ENCODE results near the gene GMPS.
"Not testable (repeated sequence)": the region's sequence is repeated elsewhere in the genome, so short reads cannot be mapped to it uniquely, and the experiment has no call there.

Gene GMPS

GRCh38 chr3:155957412-155957880 is 87.0 kb downstream of the GMPS start:
- H3K27me3 ChIP-seq (ENCODE audit: control insufficient read depth, insufficient read depth, low read length), result no peaks in the 10 kb centered on the region
- no peaks in the 10 kb centered on the region for H3K36me3 ChIP-seq (ENCODE audit: control insufficient read depth, insufficient read depth, low read length)
- no peaks in the 10 kb centered on the region for H3K4me1 ChIP-seq (ENCODE audit: control insufficient read depth, insufficient read depth, low read length)
- no peak overlapping the region for H3K4me3 ChIP-seq (ENCODE audit: low read length)
- H3K27ac ChIP-seq (ENCODE audit: low read depth, low read length), result no peak overlapping the region
- H3K9ac ChIP-seq (ENCODE audit: low read length), result no peak overlapping the region

DNA sequence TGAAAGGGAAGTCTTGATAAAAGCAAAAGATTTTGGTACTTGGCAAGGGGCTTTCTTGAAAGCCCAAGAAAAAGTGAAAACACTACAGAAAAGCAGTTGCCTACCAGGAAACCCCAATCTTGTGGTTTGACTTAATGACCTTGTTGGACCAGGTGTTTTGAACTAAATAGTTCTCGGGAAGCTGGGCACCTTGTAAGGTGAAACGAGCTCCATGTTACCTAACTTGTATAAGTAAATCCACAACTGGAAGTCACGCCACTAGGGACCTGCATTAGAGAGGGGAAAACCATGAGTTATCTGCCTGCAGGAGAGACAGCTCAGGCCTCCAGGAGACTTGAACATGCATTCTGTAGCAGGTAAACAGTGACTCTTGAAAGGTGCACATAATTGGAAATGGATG is 88.2 kb downstream of the GMPS start:
- no peak overlapping the region for H3K9ac ChIP-seq (ENCODE audit: low read length)
- H3K27me3 ChIP-seq (ENCODE audit: control insufficient read depth, insufficient read depth, low read length), result no peaks in the 10 kb centered on the region
- no peaks in the 10 kb centered on the region for H3K4me1 ChIP-seq (ENCODE audit: control insufficient read depth, insufficient read depth, low read length)
- H3K27ac ChIP-seq (ENCODE audit: low read depth, low read length), result no peak overlapping the region
- no peaks in the 10 kb centered on the region for H3K36me3 ChIP-seq (ENCODE audit: control insufficient read depth, insufficient read depth, low read length)
- no peak overlapping the region for H3K4me3 ChIP-seq (ENCODE audit: low read length)

GRCh38 chr3:155960060-155960459 is 89.6 kb downstream of the GMPS start:
- H3K4me3 ChIP-seq (ENCODE audit: low read length), result no peak overlapping the region
- H3K27ac ChIP-seq (ENCODE audit: low read depth, low read length), result no peak overlapping the region
- H3K36me3 ChIP-seq (ENCODE audit: control insufficient read depth, insufficient read depth, low read length), result no peaks in the 10 kb centered on the region

DNA sequence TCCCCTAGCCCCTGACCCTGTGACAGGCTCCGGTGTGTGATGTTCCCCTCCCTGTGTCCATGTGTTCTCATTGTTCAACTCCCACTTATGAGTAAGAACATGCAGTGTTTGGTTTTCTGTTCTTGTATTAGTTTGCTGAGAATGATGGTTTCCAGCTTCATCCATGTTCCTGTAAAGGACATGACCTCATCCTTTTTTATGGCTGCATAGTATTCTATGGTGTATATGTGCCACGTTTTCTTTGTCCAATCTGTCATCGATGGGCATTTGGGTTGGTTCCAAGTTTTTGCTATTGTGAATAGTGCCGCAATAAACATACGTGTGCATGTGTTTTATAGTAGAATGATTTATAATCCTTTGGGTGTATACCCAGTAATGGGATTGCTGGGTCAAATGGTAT is 90.6 kb downstream of the GMPS start:
- not testable (repeated sequence) for H3K27ac ChIP-seq (ENCODE audit: low read depth, low read length); H3K4me3 ChIP-seq (ENCODE audit: low read length); H3K4me1 ChIP-seq (ENCODE audit: control insufficient read depth, insufficient read depth, low read length); H3K27me3 ChIP-seq (ENCODE audit: control insufficient read depth, insufficient read depth, low read length); H3K9ac ChIP-seq (ENCODE audit: low read length); H3K36me3 ChIP-seq (ENCODE audit: control insufficient read depth, insufficient read depth, low read length)

More at GRCh38 chr3:155960060-155960459, 89.6 kb downstream of the GMPS start:
- H3K4me1 ChIP-seq (ENCODE audit: control insufficient read depth, insufficient read depth, low read length), result no peaks in the 10 kb centered on the region
- no peak overlapping the region for H3K9ac ChIP-seq (ENCODE audit: low read length)
- no peaks in the 10 kb centered on the region for H3K27me3 ChIP-seq (ENCODE audit: control insufficient read depth, insufficient read depth, low read length)

- Histone ChIP-seq H3K27me3 (ENCODE audit: control insufficient read depth, insufficient read depth, low read length) (no peaks in the 10 kb centered on the region), H3K9ac (ENCODE audit: low read length) (no peak overlapping the region), H3K4me3 (ENCODE audit: low read length) (no peak overlapping the region), H3K27ac (ENCODE audit: low read depth, low read length) (no peak overlapping the region), H3K36me3 (ENCODE audit: control insufficient read depth, insufficient read depth, low read length) (no peaks in the 10 kb centered on the region), H3K4me1 (ENCODE audit: control insufficient read depth, insufficient read depth, low read length) (no peaks in the 10 kb centered on the region)
These were observed 93.1 kb downstream of the GMPS start for GRCh38 chr3:155963570-155963969.

- Histone ChIP-seq H3K4me3 (ENCODE audit: low read length) (no peak overlapping the region), H3K4me1 (ENCODE audit: control insufficient read depth, insufficient read depth, low read length) (no peaks in the 10 kb centered on the region), H3K9ac (ENCODE audit: low read length) (no peak overlapping the region), H3K27me3 (ENCODE audit: control insufficient read depth, insufficient read depth, low read length) (no peaks in the 10 kb centered on the region), H3K36me3 (ENCODE audit: control insufficient read depth, insufficient read depth, low read length) (no peaks in the 10 kb centered on the region), H3K27ac (ENCODE audit: low read depth, low read length) (no peak overlapping the region)
These were observed 99.9 kb downstream of the GMPS start for GRCh38 chr3:155970398-155970797.

DNA sequence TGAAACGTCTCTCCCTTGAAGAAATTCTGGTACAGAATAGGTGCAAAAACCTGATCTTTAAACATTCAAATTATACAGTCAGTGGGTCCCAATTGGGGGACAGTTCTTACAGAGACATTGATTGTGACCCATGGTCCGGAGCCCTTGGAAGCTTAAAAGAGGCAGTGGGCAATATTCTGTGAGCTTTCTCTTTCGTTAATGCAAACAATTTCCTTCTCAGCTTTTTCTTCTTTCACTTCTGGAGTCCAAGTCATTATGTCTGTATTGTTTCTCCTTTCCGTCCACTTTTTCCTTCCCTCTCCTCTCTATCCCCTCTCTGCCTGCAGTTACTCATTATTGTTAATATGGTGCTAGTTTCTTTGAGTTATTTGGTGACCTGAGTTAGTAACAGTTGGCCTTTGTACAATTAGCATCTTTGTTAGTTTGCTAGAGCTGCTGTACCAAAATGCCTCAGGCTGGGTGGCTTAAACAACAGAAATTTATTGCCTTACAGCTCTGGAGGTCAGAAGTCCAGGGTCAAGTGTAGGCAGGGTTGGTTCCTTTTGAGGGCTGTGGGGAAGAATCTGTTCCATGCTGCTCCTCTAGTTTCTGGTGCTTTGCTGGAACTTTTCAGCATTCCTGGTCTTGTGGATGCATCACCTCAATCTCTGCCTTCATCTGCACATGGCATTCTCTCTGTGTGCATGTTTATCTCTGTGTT is 102.6 kb downstream of the GMPS start:
- no peaks in the 10 kb centered on the region for H3K27me3 ChIP-seq (ENCODE audit: control insufficient read depth, insufficient read depth, low read length)
- no peak overlapping the region for H3K4me3 ChIP-seq (ENCODE audit: low read length)
- no peak overlapping the region for H3K27ac ChIP-seq (ENCODE audit: low read depth, low read length)
- H3K36me3 ChIP-seq (ENCODE audit: control insufficient read depth, insufficient read depth, low read length), result no peaks in the 10 kb centered on the region
- H3K9ac ChIP-seq (ENCODE audit: low read length), result no peak overlapping the region
- no peaks in the 10 kb centered on the region for H3K4me1 ChIP-seq (ENCODE audit: control insufficient read depth, insufficient read depth, low read length)

DNA sequence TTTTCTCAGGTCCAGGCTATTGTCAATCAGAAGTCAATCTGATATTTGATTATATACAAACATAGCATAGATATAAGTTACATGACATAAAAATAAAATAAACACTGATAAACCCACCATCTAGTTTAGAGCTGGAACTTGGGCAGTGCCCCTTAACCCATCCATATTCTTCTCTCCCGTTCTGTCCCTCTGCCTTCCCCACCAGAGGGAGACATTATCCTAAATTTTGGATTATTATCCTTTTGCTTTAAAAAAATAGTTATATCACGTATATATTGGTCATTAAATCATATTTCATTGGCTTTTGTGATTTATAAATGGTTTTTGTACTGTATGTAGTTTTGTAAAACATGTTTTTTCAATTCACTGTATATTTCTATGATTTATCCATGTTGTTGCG is 107.9 kb downstream of the GMPS start:
- Histone ChIP-seq H3K27me3 (ENCODE audit: control insufficient read depth, insufficient read depth, low read length) (no peaks in the 10 kb centered on the region), H3K36me3 (ENCODE audit: control insufficient read depth, insufficient read depth, low read length) (no peaks in the 10 kb centered on the region), H3K9ac (ENCODE audit: low read length) (no peak overlapping the region), H3K4me3 (ENCODE audit: low read length) (no peak overlapping the region), H3K4me1 (ENCODE audit: control insufficient read depth, insufficient read depth, low read length) (no peaks in the 10 kb centered on the region), H3K27ac (ENCODE audit: low read depth, low read length) (no peak overlapping the region)

GRCh38 chr3:155979746-155980145 is 109.3 kb downstream of the GMPS start:
- Histone ChIP-seq H3K27ac (ENCODE audit: low read depth, low read length) (no peak overlapping the region), H3K36me3 (ENCODE audit: control insufficient read depth, insufficient read depth, low read length) (no peaks in the 10 kb centered on the region), H3K4me3 (ENCODE audit: low read length) (no peak overlapping the region)

DNA sequence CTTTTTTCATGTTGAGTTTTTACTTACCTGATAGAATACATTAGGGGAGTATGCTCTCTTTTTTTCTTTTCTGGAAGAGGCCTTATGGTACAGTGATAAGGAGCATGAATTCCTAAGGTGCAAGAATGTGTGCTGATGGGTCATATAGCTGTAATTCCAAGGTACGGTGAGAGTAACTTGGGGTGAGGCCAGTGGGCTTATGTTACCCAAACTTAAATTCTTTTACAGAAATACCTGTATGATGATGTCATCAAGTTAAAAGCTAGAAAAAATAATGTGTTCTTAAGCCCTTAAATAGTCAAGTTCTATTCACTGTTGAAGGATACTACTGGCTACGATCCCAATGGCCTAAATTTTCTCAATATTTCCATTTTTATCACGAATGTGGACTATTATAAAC is 111.2 kb downstream of the GMPS start:
- no peak overlapping the region for H3K4me3 ChIP-seq (ENCODE audit: low read length)
- H3K27ac ChIP-seq (ENCODE audit: low read depth, low read length), result no peak overlapping the region
- no peaks in the 10 kb centered on the region for H3K27me3 ChIP-seq (ENCODE audit: control insufficient read depth, insufficient read depth, low read length)
- H3K4me1 ChIP-seq (ENCODE audit: control insufficient read depth, insufficient read depth, low read length), result no peaks in the 10 kb centered on the region
- no peaks in the 10 kb centered on the region for H3K36me3 ChIP-seq (ENCODE audit: control insufficient read depth, insufficient read depth, low read length)
- no peak overlapping the region for H3K9ac ChIP-seq (ENCODE audit: low read length)

More at GRCh38 chr3:155979746-155980145, 109.3 kb downstream of the GMPS start:
- no peaks in the 10 kb centered on the region for H3K27me3 ChIP-seq (ENCODE audit: control insufficient read depth, insufficient read depth, low read length)
- no peaks in the 10 kb centered on the region for H3K4me1 ChIP-seq (ENCODE audit: control insufficient read depth, insufficient read depth, low read length)
- no peak overlapping the region for H3K9ac ChIP-seq (ENCODE audit: low read length)

- H3K4me3 ChIP-seq (ENCODE audit: low read length), result no peak overlapping the region
- no peak overlapping the region for H3K27ac ChIP-seq (ENCODE audit: low read depth, low read length)
- H3K36me3 ChIP-seq (ENCODE audit: control insufficient read depth, insufficient read depth, low read length), result no peaks in the 10 kb centered on the region
- H3K27me3 ChIP-seq (ENCODE audit: control insufficient read depth, insufficient read depth, low read length), result no peaks in the 10 kb centered on the region
- H3K9ac ChIP-seq (ENCODE audit: low read length), result no peak overlapping the region
- H3K4me1 ChIP-seq (ENCODE audit: control insufficient read depth, insufficient read depth, low read length), result no peaks in the 10 kb centered on the region
These were observed 113.5 kb downstream of the GMPS start for GRCh38 chr3:155983834-155984474.

- Histone ChIP-seq H3K27me3 (ENCODE audit: control insufficient read depth, insufficient read depth, low read length) (no peaks in the 10 kb centered on the region), H3K36me3 (ENCODE audit: control insufficient read depth, insufficient read depth, low read length) (no peaks in the 10 kb centered on the region), H3K4me1 (ENCODE audit: control insufficient read depth, insufficient read depth, low read length) (no peaks in the 10 kb centered on the region)
These were observed 114.5 kb downstream of the GMPS start for GRCh38 chr3:155984791-155985417.

More at GRCh38 chr3:155984791-155985417, 114.5 kb downstream of the GMPS start:
- Histone ChIP-seq H3K4me3 (ENCODE audit: low read length) (no peak overlapping the region), H3K9ac (ENCODE audit: low read length) (no peak overlapping the region), H3K27ac (ENCODE audit: low read depth, low read length) (no peak overlapping the region)
